Activated naive CD4-positive, alpha-beta T cell treated with anti-CD3 and anti-CD28 coated beads, Interleukin-2, amount 10 ng/mL, durations not matched to agents 7 days and 5 days (primary cell): Measurements from ENCODE around the gene OR2S2.
"Not testable (repeated sequence)": the region's sequence is repeated elsewhere in the genome, so short reads cannot be mapped to it uniquely, and the experiment has no call there.

Source experiments
- CTCF ChIA-PET: fragments of 350-600 bp; sonication (Branson Sonifier 250); formaldehyde crosslinking; loops from one replicate; lab custom pipeline; 2021; ENCODE audit warnings: antibody characterized with exemption; lab: Charles Lee
- DNase-seq: peaks from one replicate; pipeline ENCODE4 v3.0.0-alpha.2; 2020
- H3K27ac Mint-ChIP-seq: one replicate; pipeline ENCODE4 v1.8.0; 2021; ENCODE audit warnings: mild to moderate bottlenecking, moderate library complexity, mixed read lengths
- H3K27me3 Mint-ChIP-seq: one replicate; pipeline ENCODE4 v1.8.0; 2021; ENCODE audit warnings: mild to moderate bottlenecking, mixed read lengths
- H3K36me3 Mint-ChIP-seq: one replicate; pipeline ENCODE4 v1.8.0; 2021; ENCODE audit warnings: mixed read lengths
- H3K4me1 Mint-ChIP-seq: one replicate; pipeline ENCODE4 v1.8.0; 2021; ENCODE audit warnings: mixed read lengths
- H3K4me3 Mint-ChIP-seq: one replicate; pipeline ENCODE4 v1.8.0; 2021; ENCODE audit warnings: mild to moderate bottlenecking, moderate library complexity, mixed read lengths
- H3K9me3 Mint-ChIP-seq: one replicate; pipeline ENCODE4 v1.8.0; 2021; ENCODE audit warnings: mixed read lengths

The OR2S2 gene

GRCh38 chr9:35917261-35917660, 40.7 kb downstream of the OR2S2 start:
- Mint-ChIP-seq H3K27ac (peak overlapping the region; percentile 8), H3K27me3 (no peaks in the 10 kb centered on the region)
- CTCF ChIA-PET: interaction anchor here (1.3 to 1.7 kb wide), 2 partner anchors 28 to 106 kb away, joined by 5 to 6 read pairs; no protein-coding TSS in a partner anchor

GRCh38 chr9:35915681-35916294, 42.2 kb downstream of the OR2S2 start:
- DNase-seq: no peak
- Mint-ChIP-seq H3K27me3 (no peaks in the 10 kb centered on the region), H3K4me1 (peaks cover 15% of the 10 kb centered on the region), H3K36me3 (no peaks in the 10 kb centered on the region), H3K27ac (no peak overlapping the region), H3K9me3 (no peaks in the 10 kb centered on the region), H3K4me3 (no peak overlapping the region)
- CTCF ChIA-PET: interaction anchor here (1.0 to 2.2 kb wide), 4 partner anchors 9 to 185 kb away, joined by 3 to 6 read pairs (median 4); no protein-coding TSS in a partner anchor

More at GRCh38 chr9:35917261-35917660, 40.7 kb downstream of the OR2S2 start:
- H3K4me3 Mint-ChIP-seq: no peak overlapping the region
- no peaks in the 10 kb centered on the region for H3K9me3 Mint-ChIP-seq
- no peak for DNase-seq
- H3K4me1 Mint-ChIP-seq: peaks cover 3% of the 10 kb centered on the region
- H3K36me3 Mint-ChIP-seq: no peaks in the 10 kb centered on the region

- Mint-ChIP-seq H3K9me3 (no peaks in the 10 kb centered on the region), H3K4me3 (no peak overlapping the region), H3K4me1 (peaks cover 27% of the 10 kb centered on the region), H3K36me3 (peaks cover 2% of the 10 kb centered on the region), H3K27ac (no peak overlapping the region), H3K27me3 (no peaks in the 10 kb centered on the region)
- DNase-seq: peak; percentile 48
- CTCF ChIA-PET: interaction anchor here (1.2 to 1.7 kb wide), 2 partner anchors 11 to 30 kb away, joined by 3 to 4 read pairs; no protein-coding TSS in a partner anchor
These were observed 43.6 kb downstream of the OR2S2 start for GRCh38 chr9:35914301-35914807.

- H3K36me3 Mint-ChIP-seq: not testable (repeated sequence)
These were observed 44.5 kb downstream of the OR2S2 start for GRCh38 chr9:35913429-35913828.

GRCh38 chr9:35912791-35913400, 45.1 kb downstream of the OR2S2 start:
- Mint-ChIP-seq H3K36me3 (peaks cover 2% of the 10 kb centered on the region), H3K27me3 (no peaks in the 10 kb centered on the region), H3K4me1 (peaks cover 41% of the 10 kb centered on the region), H3K27ac (no peak overlapping the region), H3K4me3 (no peak overlapping the region), H3K9me3 (no peaks in the 10 kb centered on the region)
- CTCF ChIA-PET: interaction anchor here (0.5 to 4.7 kb wide), 6 partner anchors 7 to 623 kb away, joined by 3 to 35 read pairs (median 6); no protein-coding TSS in a partner anchor
- DNase-seq: no peak

More at GRCh38 chr9:35913429-35913828, 44.5 kb downstream of the OR2S2 start:
- not testable (repeated sequence) for H3K4me3 Mint-ChIP-seq, H3K27ac Mint-ChIP-seq, H3K27me3 Mint-ChIP-seq, H3K9me3 Mint-ChIP-seq, DNase-seq
- peaks cover 35% of the 10 kb centered on the region for H3K4me1 Mint-ChIP-seq
- CTCF ChIA-PET: interaction anchor here (0.5 to 4.7 kb wide), 4 partner anchors 10 to 623 kb away, joined by 3 to 35 read pairs (median 3); no protein-coding TSS in a partner anchor

GRCh38 chr9:35911690-35912089, 46.3 kb downstream of the OR2S2 start:
- no peaks in the 10 kb centered on the region for H3K27me3 Mint-ChIP-seq
- H3K36me3 Mint-ChIP-seq: peaks cover 2% of the 10 kb centered on the region
- CTCF ChIA-PET: interaction anchor here (0.7 to 4.7 kb wide), 11 partner anchors 8 to 89 kb away, joined by 3 to 35 read pairs (median 4); no protein-coding TSS in a partner anchor
- no peak overlapping the region for H3K27ac Mint-ChIP-seq
- no peak for DNase-seq
- no peak overlapping the region for H3K4me3 Mint-ChIP-seq
- H3K4me1 Mint-ChIP-seq: peaks cover 52% of the 10 kb centered on the region
- no peaks in the 10 kb centered on the region for H3K9me3 Mint-ChIP-seq

GRCh38 chr9:35910613-35911359, 47.2 kb downstream of the OR2S2 start:
- peak; percentile 72 for DNase-seq
- Mint-ChIP-seq H3K27ac (peak overlapping the region; percentile 96), H3K9me3 (no peaks in the 10 kb centered on the region), H3K4me3 (peak overlapping the region; percentile 44), H3K36me3 (peaks cover 2% of the 10 kb centered on the region), H3K27me3 (peaks cover 4% of the 10 kb centered on the region), H3K4me1 (peaks cover 53% of the 10 kb centered on the region)
- CTCF ChIA-PET: interaction anchor here (0.7 to 4.7 kb wide), 11 partner anchors 9 to 99 kb away, joined by 3 to 35 read pairs (median 4); no protein-coding TSS in a partner anchor

GRCh38 chr9:35909687-35910612, 48.0 kb downstream of the OR2S2 start:
- Mint-ChIP-seq H3K9me3 (no peaks in the 10 kb centered on the region), H3K36me3 (peaks cover 2% of the 10 kb centered on the region), H3K4me3 (no peak overlapping the region), H3K27me3 (peaks cover 13% of the 10 kb centered on the region), H3K4me1 (peaks cover 53% of the 10 kb centered on the region), H3K27ac (peak overlapping the region; percentile 96)
- no peak for DNase-seq
- CTCF ChIA-PET: interaction anchor here (1.0 to 4.7 kb wide), 7 partner anchors 10 to 99 kb away, joined by 3 to 35 read pairs (median 6); no protein-coding TSS in a partner anchor

- DNase-seq: no peak
- CTCF ChIA-PET: interaction anchor here (4.7 kb wide), 1 partner anchor 36 kb away, joined by 35 read pairs; no protein-coding TSS in a partner anchor
- Mint-ChIP-seq H3K27me3 (peaks cover 18% of the 10 kb centered on the region), H3K4me1 (peaks cover 53% of the 10 kb centered on the region), H3K4me3 (no peak within 1 kb of the TSS), H3K36me3 (peaks cover 2% of the 10 kb centered on the region), H3K27ac (peak within 1 kb of the TSS; percentile 96), H3K9me3 (no peaks in the 10 kb centered on the region)
These were observed 48.7 kb downstream of the OR2S2 start, which contains the start of gene SPAAR for GRCh38 chr9:35909274-35909673. Gene SPAAR, plus strand, starts transcription at chr9:35909490. Its CDS starts 974 bp downstream, at chr9:35910464.

- Mint-ChIP-seq H3K4me3 (no peak overlapping the region), H3K9me3 (no peaks in the 10 kb centered on the region), H3K4me1 (peaks cover 53% of the 10 kb centered on the region), H3K27me3 (peaks cover 18% of the 10 kb centered on the region), H3K36me3 (peaks cover 2% of the 10 kb centered on the region), H3K27ac (peak overlapping the region; percentile 64)
- CTCF ChIA-PET: interaction anchor here (2.3 kb wide), 1 partner anchor 37 kb away, joined by 12 read pairs; no protein-coding TSS in a partner anchor
- DNase-seq: no peak
These were observed 49.3 kb downstream of the OR2S2 start for GRCh38 chr9:35908504-35909125.

- H3K36me3 Mint-ChIP-seq: peaks cover 2% of the 10 kb centered on the region
- H3K27me3 Mint-ChIP-seq: peaks cover 18% of the 10 kb centered on the region
- DNase-seq: no peak
- no peak overlapping the region for H3K4me3 Mint-ChIP-seq
- H3K4me1 Mint-ChIP-seq: peaks cover 57% of the 10 kb centered on the region
- H3K9me3 Mint-ChIP-seq: no peaks in the 10 kb centered on the region
- H3K27ac Mint-ChIP-seq: peak overlapping the region; percentile 55
- CTCF ChIA-PET: interaction anchor here (2.3 kb wide), 1 partner anchor 37 kb away, joined by 12 read pairs; no protein-coding TSS in a partner anchor
These were observed 50.0 kb downstream of the OR2S2 start for GRCh38 chr9:35907711-35908503.
